ELF-1 (cell line): ENCODE measurements around the gene GNAQ.
"Not testable (repeated sequence)": the region's sequence is repeated elsewhere in the genome, so short reads cannot be mapped to it uniquely, and the experiment has no call there.

Experiments
- DNase-seq: peaks from one replicate; pipeline ENCODE4 v3.0.0-alpha.2; 2016; ENCODE audit warnings: low read depth, low spot score

Gene GNAQ

GRCh38 chr9:77878793-77879192 is 152.8 kb downstream of the GNAQ start:
- DNase-seq = not testable (repeated sequence)

GRCh38 chr9:77877976-77878375 is 153.6 kb downstream of the GNAQ start:
- no peak for DNase-seq

- DNase-seq = no peak
These were observed 155.0 kb downstream of the GNAQ start for GRCh38 chr9:77876590-77876989.

GRCh38 chr9:77876091-77876490 is 155.5 kb downstream of the GNAQ start:
- peak; percentile 63 for DNase-seq

GRCh38 chr9:77872863-77873262 is 158.7 kb downstream of the GNAQ start:
- no peak for DNase-seq

- DNase-seq = no peak
These were observed 159.4 kb downstream of the GNAQ start for GRCh38 chr9:77872177-77872576.

- DNase-seq = no peak
These were observed 160.1 kb downstream of the GNAQ start for GRCh38 chr9:77871483-77871882.

GRCh38 chr9:77866878-77867277 is 164.7 kb downstream of the GNAQ start:
- DNase-seq = no peak

GRCh38 chr9:77865385-77866047 is 166.1 kb downstream of the GNAQ start:
- no peak for DNase-seq

GRCh38 chr9:77864211-77864889 is 167.3 kb downstream of the GNAQ start:
- no peak for DNase-seq

- DNase-seq = not testable (repeated sequence)
These were observed 168.0 kb downstream of the GNAQ start for GRCh38 chr9:77863638-77864037.

GRCh38 chr9:77860953-77861352 is 170.7 kb downstream of the GNAQ start:
- DNase-seq = not testable (repeated sequence)

- no peak for DNase-seq
These were observed 173.9 kb downstream of the GNAQ start for GRCh38 chr9:77857513-77858259.

GRCh38 chr9:77856615-77857014 is 175.0 kb downstream of the GNAQ start:
- DNase-seq = no peak

GRCh38 chr9:77854916-77855311 is 176.7 kb downstream of the GNAQ start:
- DNase-seq = no peak

- no peak for DNase-seq
These were observed 177.2 kb downstream of the GNAQ start for GRCh38 chr9:77854258-77854915.

- no peak for DNase-seq
These were observed 177.9 kb downstream of the GNAQ start for GRCh38 chr9:77853716-77854115.

GRCh38 chr9:77851882-77852595 is 179.6 kb downstream of the GNAQ start:
- no peak for DNase-seq

GRCh38 chr9:77848897-77849296 is 182.7 kb downstream of the GNAQ start:
- DNase-seq = no peak

- no peak for DNase-seq
These were observed 183.2 kb downstream of the GNAQ start for GRCh38 chr9:77848404-77848803.

- DNase-seq = no peak
These were observed 184.0 kb downstream of the GNAQ start for GRCh38 chr9:77847626-77848025.
